IPS-18c (cell line): Measurements from ENCODE around the gene ACTN4.

Source experiments
- H3K4me3 ChIP-seq: 2 replicates; pipeline ENCODE4 v1.7.0; 2013; ENCODE audit warnings: low read depth, mild to moderate bottlenecking, low read length, moderate library complexity; ENCODE audit not compliant: insufficient read depth
- H3K9me3 ChIP-seq: one replicate; pipeline ENCODE4 v1.6.1; 2013; ENCODE audit warnings: mild to moderate bottlenecking, low read length, moderate library complexity; ENCODE audit not compliant: control insufficient read depth, insufficient read depth

The ACTN4 gene

GRCh38 chr19:38698225-38699026 is 51.0 kb downstream of the ACTN4 start:
- Histone ChIP-seq H3K4me3 (no peak overlapping the region), H3K9me3 (no peaks in the 10 kb centered on the region)

- Histone ChIP-seq H3K9me3 (no peaks in the 10 kb centered on the region), H3K4me3 (no peak overlapping the region)
Measured at GRCh38 chr19:38699027-38699346, 51.5 kb downstream of the ACTN4 start.

DNA sequence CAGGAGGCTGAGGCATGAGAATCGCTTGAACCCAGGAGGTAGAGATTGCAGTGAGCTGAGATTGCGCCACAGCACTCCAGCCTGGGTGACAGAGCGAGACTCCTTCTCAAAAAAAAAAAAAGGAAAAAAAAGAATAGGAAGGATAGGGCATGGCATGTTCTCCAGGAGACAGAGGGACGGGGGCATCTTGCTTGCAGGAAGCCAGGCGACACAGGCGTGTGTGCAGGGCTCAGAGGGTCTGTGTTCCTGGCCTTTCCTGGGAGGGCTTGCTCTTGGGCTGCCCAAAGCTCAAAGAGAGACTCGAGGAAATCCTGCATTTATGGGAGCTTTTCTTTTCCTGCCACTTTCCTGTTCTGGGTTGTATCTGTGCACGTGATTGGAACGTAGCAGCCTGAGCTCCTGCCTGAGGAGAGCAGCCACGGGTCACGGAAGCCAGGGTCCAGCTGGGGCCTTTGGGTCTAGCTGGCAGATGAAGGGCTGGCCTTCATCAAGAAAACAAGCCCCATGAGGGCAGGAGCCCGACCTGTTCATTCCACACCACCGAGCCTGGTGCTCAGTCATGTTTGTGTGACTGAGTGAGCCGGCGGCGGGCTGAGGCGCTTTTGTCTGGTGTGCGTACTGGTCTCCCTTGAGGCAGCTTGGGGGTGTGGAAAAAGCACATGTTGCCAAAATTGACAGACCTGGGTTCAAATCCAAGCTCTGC is 52.3 kb downstream of the ACTN4 start:
- no peak overlapping the region for H3K4me3 ChIP-seq
- no peaks in the 10 kb centered on the region for H3K9me3 ChIP-seq

DNA sequence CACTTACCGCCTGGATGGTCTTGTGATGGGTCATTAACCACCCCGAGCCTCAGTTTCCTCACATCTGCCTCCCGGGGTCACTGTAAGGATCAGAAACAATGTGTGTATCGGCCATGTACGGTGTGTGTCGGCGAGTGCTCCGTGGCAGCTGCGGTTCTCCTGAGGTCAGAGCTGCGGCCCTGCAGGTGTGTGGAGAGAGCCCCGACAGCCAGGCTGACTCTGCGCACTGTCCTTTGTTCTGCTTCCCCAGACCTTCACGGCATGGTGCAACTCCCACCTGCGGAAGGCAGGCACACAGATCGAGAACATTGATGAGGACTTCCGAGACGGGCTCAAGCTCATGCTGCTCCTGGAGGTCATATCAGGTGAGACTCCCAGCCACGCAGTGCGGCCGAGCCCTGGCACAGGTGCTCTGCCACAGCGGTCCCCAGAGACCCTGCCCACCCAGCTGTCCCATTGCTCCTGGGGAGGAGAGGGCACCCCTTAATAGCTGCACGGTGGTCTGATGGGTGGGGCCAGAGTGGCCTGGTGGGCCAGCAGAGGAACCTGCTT is 53.0 kb downstream of the ACTN4 start:
- no peak overlapping the region for H3K4me3 ChIP-seq
- no peaks in the 10 kb centered on the region for H3K9me3 ChIP-seq

- Histone ChIP-seq H3K9me3 (no peaks in the 10 kb centered on the region), H3K4me3 (no peak overlapping the region)
Measured at GRCh38 chr19:38700902-38701454, 53.5 kb downstream of the ACTN4 start.

- Histone ChIP-seq H3K9me3 (no peaks in the 10 kb centered on the region), H3K4me3 (no peak overlapping the region)
Measured at GRCh38 chr19:38701455-38702063, 54.1 kb downstream of the ACTN4 start.

GRCh38 chr19:38702278-38702677 is 54.8 kb downstream of the ACTN4 start:
- H3K4me3 ChIP-seq = no peak overlapping the region
- no peaks in the 10 kb centered on the region for H3K9me3 ChIP-seq

- H3K4me3 ChIP-seq = no peak overlapping the region
- H3K9me3 ChIP-seq = no peaks in the 10 kb centered on the region
Measured at GRCh38 chr19:38703509-38703908, 56.1 kb downstream of the ACTN4 start.

GRCh38 chr19:38704488-38705026 is 57.1 kb downstream of the ACTN4 start:
- no peak overlapping the region for H3K4me3 ChIP-seq
- H3K9me3 ChIP-seq = no peaks in the 10 kb centered on the region

GRCh38 chr19:38705197-38706019 is 58.0 kb downstream of the ACTN4 start:
- H3K4me3 ChIP-seq = no peak overlapping the region
- no peaks in the 10 kb centered on the region for H3K9me3 ChIP-seq

DNA sequence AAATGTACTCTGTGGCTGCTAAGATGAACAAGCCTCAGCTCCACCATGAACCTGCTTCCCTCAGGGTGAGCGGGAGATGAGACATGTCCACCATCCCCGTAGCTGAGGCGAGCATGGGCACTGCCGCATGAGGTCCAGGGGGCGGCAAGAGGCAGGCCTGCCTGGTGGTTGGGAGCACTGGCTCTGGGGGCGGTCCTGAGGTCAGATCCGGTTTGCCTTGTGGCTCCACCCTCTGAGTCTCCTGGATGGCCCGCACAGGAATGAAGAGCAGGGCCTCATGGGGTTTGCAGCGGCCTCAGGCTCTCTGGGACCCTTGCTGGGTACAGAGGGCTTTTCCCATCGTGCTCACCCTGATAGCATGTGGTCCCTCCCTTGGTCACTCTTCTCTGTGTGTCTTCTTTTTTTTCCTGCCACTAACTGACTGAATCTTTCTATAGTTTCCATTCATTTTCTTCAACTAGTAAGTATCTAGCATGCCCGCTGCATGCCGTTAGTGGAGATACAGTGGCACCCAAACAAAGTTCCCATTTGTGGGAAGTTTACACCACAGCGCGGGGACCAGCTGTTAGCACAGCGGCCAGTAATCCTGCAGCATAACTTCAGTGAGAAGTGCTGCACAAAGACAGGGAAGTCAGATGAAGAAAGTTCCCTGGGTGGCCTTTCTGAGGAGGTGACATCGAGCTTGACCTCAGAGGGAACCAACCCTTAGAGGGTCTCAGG is 59.5 kb downstream of the ACTN4 start:
- H3K9me3 ChIP-seq = no peaks in the 10 kb centered on the region

GRCh38 chr19:38707512-38708114 is 60.2 kb downstream of the ACTN4 start:
- H3K4me3 ChIP-seq = no peak overlapping the region
- H3K9me3 ChIP-seq = no peaks in the 10 kb centered on the region

More for the DNA sequence above, 59.5 kb downstream of the ACTN4 start:
- no peak overlapping the region for H3K4me3 ChIP-seq

DNA sequence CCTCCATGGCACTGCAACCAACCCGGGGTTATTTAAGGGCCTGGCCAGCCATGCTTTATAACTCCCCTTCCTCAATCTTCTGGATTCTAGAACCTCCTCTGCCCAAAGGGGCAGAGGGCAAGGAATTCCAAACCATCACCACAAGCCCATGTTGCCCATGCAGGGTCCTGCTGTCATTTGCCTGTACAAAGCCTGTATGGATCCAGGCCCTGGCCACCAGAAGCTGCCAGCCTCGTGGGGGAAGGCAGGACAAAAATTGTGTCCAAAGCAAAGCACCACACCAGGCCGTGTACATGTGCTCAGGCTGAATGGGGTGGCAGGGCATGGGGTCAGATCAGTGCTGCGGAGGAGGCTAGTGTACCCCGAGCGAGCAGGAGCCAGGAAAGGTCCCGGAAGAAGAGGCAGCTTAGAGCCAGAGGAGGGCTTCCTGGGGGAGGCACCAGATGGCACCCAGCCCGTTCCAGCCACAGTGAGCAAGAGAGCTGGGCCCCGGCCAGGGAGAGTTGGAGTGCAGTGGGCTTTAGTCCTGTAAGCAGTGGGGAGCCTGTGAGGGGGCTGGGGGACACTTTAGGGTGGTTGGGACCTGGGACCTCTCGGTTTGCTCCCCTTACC is 61.1 kb downstream of the ACTN4 start:
- Histone ChIP-seq H3K4me3 (no peak overlapping the region), H3K9me3 (no peaks in the 10 kb centered on the region)

DNA sequence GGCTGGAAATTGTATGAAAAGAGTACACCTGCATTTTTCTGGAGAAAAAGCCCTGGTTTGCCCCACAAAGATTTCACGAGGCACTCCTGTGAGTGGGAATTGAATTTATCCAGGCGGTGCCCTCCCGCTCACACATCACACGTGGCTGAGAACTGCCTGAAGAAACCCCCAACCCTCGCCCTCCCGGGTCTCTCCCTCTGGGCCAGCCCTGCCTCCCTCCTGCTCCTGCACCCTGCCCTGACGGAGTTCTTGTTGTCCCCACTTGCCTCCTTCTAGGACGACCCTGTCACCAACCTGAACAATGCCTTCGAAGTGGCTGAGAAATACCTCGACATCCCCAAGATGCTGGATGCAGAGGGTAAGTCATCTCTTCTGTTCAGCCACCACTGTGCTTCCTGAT is 61.7 kb downstream of the ACTN4 start:
- Histone ChIP-seq H3K9me3 (no peaks in the 10 kb centered on the region), H3K4me3 (no peak overlapping the region)

DNA sequence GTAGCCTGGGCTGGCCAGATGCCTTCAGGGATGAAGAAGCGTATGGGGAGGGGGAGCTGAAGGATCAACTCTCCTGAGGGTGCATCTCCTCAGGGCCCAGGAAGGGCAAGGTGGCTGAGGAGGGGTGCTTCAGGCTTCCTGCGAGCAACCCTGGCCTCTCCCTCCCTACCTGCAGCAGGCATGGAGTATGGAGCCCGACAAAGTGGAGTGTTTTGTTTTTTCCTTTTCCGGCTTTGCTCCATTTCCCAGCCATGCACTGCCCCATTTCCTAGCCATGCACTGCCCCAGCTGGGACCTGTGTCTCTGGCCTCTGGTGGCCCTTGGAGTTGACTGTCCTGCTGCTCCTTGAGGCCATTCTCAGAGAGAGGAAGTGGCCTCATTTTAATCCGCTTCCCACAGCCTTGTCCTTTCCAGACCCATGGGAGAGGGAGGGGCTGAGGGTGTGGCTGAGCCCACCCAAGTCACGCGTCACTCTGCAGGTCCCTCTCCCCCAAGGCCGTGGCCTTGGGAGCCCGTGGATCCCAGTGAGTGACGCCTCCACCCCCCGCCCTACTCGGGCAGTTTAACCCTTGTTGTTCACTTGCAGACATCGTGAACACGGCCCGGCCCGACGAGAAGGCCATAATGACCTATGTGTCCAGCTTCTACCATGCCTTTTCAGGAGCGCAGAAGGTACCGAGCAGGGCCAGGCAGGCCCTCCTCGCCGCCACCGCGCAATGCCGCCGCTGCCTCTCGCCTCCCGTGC is 62.4 kb downstream of the ACTN4 start:
- Histone ChIP-seq H3K9me3 (no peaks in the 10 kb centered on the region), H3K4me3 (no peak overlapping the region; the same call in 1 of the 2 replicates)
